K562 (cell line): ENCODE results near the gene DHRS13. TPM values are rescaled to one million over a fixed set of nuclear protein-coding genes. Genes with fewer than 3 reads are reported as not detected.

Experiments used
- ASH1L ChIP-seq: fragments of 450-650 bp; IDR thresholded peaks from 2 replicates; pipeline ENCODE4 v1.6.1; 2018; ENCODE audit warnings: borderline replicate concordance, mild to moderate bottlenecking, low read depth; ENCODE audit not compliant: partially characterized antibody
- DPF2 ChIP-seq: fragments of 450-650 bp; IDR thresholded peaks from 2 replicates; pipeline ENCODE4 v1.6.1; 2016
- EP400 ChIP-seq: fragments of 450-650 bp; IDR thresholded peaks from 2 replicates; pipeline ENCODE4 v1.6.1; 2017; ENCODE audit warnings: antibody characterized with exemption, mild to moderate bottlenecking, moderate library complexity
- EWSR1 ChIP-seq: fragments of 450-650 bp; IDR thresholded peaks from 2 replicates; pipeline ENCODE4 v1.6.1; 2018; ENCODE audit warnings: borderline replicate concordance, mild to moderate bottlenecking, low read depth, moderate library complexity; ENCODE audit not compliant: partially characterized antibody
- GABPB2 ChIP-seq: fragments of 250-450 bp; sonication (Bioruptor Pico); conservative IDR thresholded peaks from 2 replicates; pipeline ENCODE4 v1.5.1; 2021; ENCODE audit warnings: mild to moderate bottlenecking
- HDAC1 ChIP-seq, 2 experiments: fragments of 450-650 bp; IDR thresholded peaks; 2 replicates each; pipeline ENCODE4 v1.6.1; 2016 to 2017; ENCODE audit warnings: inconsistent platforms in 1 of 2, mild to moderate bottlenecking in 1 of 2, moderate library complexity in 1 of 2
- ID3 ChIP-seq, 2 experiments: fragments of 250-450 bp in 1 of 2; fragments of 450-650 bp in 1 of 2; sonication (Bioruptor Pico) in 1 of 2; IDR thresholded peaks; 2 replicates each; pipeline versions ENCODE4 v1.6.1 to v1.8.0; 2016 to 2021; ENCODE audit warnings: mild to moderate bottlenecking in 2 of 2, moderate library complexity in 2 of 2, missing compliant biosample characterization in 1 of 2, missing genetic modification characterization in 1 of 2
- MAFG ChIP-seq: fragments of 450-650 bp; conservative IDR thresholded peaks from 2 replicates; pipeline ENCODE4 v1.6.1; 2016; ENCODE audit warnings: missing genetic modification characterization, missing compliant biosample characterization
- MECOM ChIP-seq: fragments of 250-450 bp; sonication (Bioruptor Pico); IDR thresholded peaks from 2 replicates; pipeline ENCODE4 v1.8.0; 2022; ENCODE audit warnings: inconsistent platforms
- MTA1 ChIP-seq: fragments of 450-650 bp; IDR thresholded peaks from 2 replicates; pipeline ENCODE4 v1.6.1; 2017; ENCODE audit warnings: borderline replicate concordance
- PHB2 ChIP-seq: fragments of 450-650 bp; IDR thresholded peaks from 2 replicates; pipeline ENCODE4 v1.6.1; 2017; ENCODE audit warnings: low read depth
- SMARCE1 ChIP-seq: fragments of 450-650 bp; IDR thresholded peaks from 2 replicates; pipeline ENCODE4 v1.7.1; 2016; ENCODE audit warnings: mild to moderate bottlenecking
- ZBTB1 ChIP-seq: sonication (generic); formaldehyde crosslinking; IDR thresholded peaks from 2 replicates; pipeline ENCODE4 v1.8.1; 2023; ENCODE audit warnings: missing genetic modification reagents, low read depth, mild to moderate bottlenecking, borderline replicate concordance
- ZNF217 ChIP-seq: sonication (generic); formaldehyde crosslinking; IDR thresholded peaks from 2 replicates; pipeline ENCODE4 v1.8.0; 2022; ENCODE audit warnings: mild to moderate bottlenecking, missing genetic modification reagents
- polyA plus RNA-seq, 8 experiments: library from polyadenylated mRNA; depleted of rRNA in 4 of 8; stranded (reverse) in 5 of 8; unstranded in 3 of 8; fragments of >200 nt; fragmentation: Nextera tagmentation in 2 of 8; fragmentation: Illumina TruSeq in 1 of 8; extraction: Ambion mirVana in 2 of 8; extraction: Trizol in 1 of 8; gene quantifications; 2 replicates each; pipeline versions ENCODE4 v1.2.1 to v1.2.3, GENCODE V29; 2011 to 2014; ENCODE audit warnings: inconsistent platforms in 1 of 8, missing spikeins in 1 of 8
- total RNA-seq, 7 experiments: library from RNA; depleted of rRNA in 6 of 7; stranded (reverse); fragments of >200 nt in 6 of 7; fragmentation: Illumina TruSeq in 2 of 7; extraction: Trizol in 2 of 7; gene quantifications; 2 replicates each; pipeline versions ENCODE4 v1.2.1 to v1.2.3, GENCODE V29; 2011 to 2021; ENCODE audit warnings: low replicate concordance in 1 of 7
- TF ChIP-seq, protein P1 (sequence below): IDR thresholded peaks from 2 replicates; pipeline ENCODE4 v1.6.1; 2011; ENCODE audit warnings: borderline replicate concordance, low read depth, mild to moderate bottlenecking, moderate library complexity, low read length; ENCODE audit not compliant: insufficient read depth, poor library complexity, severe bottlenecking
- TF ChIP-seq, protein P2 (sequence below): fragments of 250-450 bp; sonication (Bioruptor Pico); IDR thresholded peaks from 2 replicates; pipeline ENCODE4 v1.8.0; 2021; ENCODE audit warnings: borderline replicate concordance, mild to moderate bottlenecking, moderate library complexity; ENCODE audit not compliant: poor library complexity, severe bottlenecking
- TF ChIP-seq, protein P3 (sequence below): fragments of 450-650 bp; IDR thresholded peaks from 2 replicates; pipeline ENCODE4 v1.6.1; 2018; ENCODE audit not compliant: partially characterized antibody
- TF ChIP-seq, protein P4 (sequence below), 2 experiments: fragments of 450-650 bp in 1 of 2; sonication (generic) in 1 of 2; formaldehyde crosslinking in 1 of 2; IDR thresholded peaks in 1 of 2; conservative IDR thresholded peaks in 1 of 2; 2 replicates each; pipeline versions ENCODE4 v1.6.1 to v1.8.1; 2016 to 2023; ENCODE audit warnings: mild to moderate bottlenecking in 2 of 2, moderate library complexity in 2 of 2, inconsistent platforms in 1 of 2, missing genetic modification reagents in 1 of 2

DHRS13 gene
- total and polyA plus RNA-seq, 9 of the 15 experiments (the other 6 are each of a cell fraction or from before 2014, with no cell fraction given) = 0.32 to 52.3 (median 34.3) TPM; not detected in 1

GRCh38 chr17:28865946-28866752 is 36.7 kb downstream of the DHRS13 start (continued):
- TF ChIP-seq GABPB2 (CRISPR knock-in tag) (no peak), MAFG (tag) (no peak), MTA1 (peak; percentile 20; the same call in 1 of the 2 replicates), HDAC1 (IDR thresholded peaks at IDR 0.05) (peak in 1 of 2 experiments; percentile 29; a peak in 1 of 4 replicates), ASH1L (peak; percentile 15), ZNF217 (no peak), SMARCE1 (peak; percentile 58), EWSR1 (no peak), EP400 (0 out of 2 replicates have a peak, but pooled peaks have one; percentile 3), PHB2 (0 out of 2 replicates have a peak, but pooled peaks have one; percentile 23), ZBTB1 (CRISPR knock-in tag) (no peak), DPF2 (peak; percentile 14; the same call in 1 of the 2 replicates), ID3 (CRISPR knock-in tag; IDR thresholded peaks at IDR 0.05) (no peak), ID3 (tag; IDR thresholded peaks at IDR 0.05) (peak; percentile 67), MECOM (peak; percentile 42; the same call in 1 of the 2 replicates)
- TF ChIP-seq, protein P1, sequence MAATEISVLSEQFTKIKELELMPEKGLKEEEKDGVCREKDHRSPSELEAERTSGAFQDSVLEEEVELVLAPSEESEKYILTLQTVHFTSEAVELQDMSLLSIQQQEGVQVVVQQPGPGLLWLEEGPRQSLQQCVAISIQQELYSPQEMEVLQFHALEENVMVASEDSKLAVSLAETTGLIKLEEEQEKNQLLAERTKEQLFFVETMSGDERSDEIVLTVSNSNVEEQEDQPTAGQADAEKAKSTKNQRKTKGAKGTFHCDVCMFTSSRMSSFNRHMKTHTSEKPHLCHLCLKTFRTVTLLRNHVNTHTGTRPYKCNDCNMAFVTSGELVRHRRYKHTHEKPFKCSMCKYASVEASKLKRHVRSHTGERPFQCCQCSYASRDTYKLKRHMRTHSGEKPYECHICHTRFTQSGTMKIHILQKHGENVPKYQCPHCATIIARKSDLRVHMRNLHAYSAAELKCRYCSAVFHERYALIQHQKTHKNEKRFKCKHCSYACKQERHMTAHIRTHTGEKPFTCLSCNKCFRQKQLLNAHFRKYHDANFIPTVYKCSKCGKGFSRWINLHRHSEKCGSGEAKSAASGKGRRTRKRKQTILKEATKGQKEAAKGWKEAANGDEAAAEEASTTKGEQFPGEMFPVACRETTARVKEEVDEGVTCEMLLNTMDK = no peak
- TF ChIP-seq, protein P2, sequence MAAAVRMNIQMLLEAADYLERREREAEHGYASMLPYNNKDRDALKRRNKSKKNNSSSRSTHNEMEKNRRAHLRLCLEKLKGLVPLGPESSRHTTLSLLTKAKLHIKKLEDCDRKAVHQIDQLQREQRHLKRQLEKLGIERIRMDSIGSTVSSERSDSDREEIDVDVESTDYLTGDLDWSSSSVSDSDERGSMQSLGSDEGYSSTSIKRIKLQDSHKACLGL = peak; percentile 1
- TF ChIP-seq, protein P3, sequence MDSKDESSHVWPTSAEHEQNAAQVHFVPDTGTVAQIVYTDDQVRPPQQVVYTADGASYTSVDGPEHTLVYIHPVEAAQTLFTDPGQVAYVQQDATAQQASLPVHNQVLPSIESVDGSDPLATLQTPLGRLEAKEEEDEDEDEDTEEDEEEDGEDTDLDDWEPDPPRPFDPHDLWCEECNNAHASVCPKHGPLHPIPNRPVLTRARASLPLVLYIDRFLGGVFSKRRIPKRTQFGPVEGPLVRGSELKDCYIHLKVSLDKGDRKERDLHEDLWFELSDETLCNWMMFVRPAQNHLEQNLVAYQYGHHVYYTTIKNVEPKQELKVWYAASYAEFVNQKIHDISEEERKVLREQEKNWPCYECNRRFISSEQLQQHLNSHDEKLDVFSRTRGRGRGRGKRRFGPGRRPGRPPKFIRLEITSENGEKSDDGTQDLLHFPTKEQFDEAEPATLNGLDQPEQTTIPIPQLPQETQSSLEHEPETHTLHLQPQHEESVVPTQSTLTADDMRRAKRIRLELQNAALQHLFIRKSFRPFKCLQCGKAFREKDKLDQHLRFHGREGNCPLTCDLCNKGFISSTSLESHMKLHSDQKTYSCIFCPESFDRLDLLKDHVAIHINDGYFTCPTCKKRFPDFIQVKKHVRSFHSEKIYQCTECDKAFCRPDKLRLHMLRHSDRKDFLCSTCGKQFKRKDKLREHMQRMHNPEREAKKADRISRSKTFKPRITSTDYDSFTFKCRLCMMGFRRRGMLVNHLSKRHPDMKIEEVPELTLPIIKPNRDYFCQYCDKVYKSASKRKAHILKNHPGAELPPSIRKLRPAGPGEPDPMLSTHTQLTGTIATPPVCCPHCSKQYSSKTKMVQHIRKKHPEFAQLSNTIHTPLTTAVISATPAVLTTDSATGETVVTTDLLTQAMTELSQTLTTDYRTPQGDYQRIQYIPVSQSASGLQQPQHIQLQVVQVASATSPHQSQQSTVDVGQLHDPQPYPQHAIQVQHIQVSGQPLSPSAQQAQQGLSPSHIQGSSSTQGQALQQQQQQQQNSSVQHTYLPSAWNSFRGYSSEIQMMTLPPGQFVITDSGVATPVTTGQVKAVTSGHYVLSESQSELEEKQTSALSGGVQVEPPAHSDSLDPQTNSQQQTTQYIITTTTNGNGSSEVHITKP = no peak
- TF ChIP-seq, protein P4, sequence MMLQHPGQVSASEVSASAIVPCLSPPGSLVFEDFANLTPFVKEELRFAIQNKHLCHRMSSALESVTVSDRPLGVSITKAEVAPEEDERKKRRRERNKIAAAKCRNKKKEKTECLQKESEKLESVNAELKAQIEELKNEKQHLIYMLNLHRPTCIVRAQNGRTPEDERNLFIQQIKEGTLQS (IDR thresholded peaks at IDR 0.05) = peak; percentile 64
- TF ChIP-seq, protein P4 (CRISPR knock-in tag; conservative IDR thresholded peaks at IDR 0.05) = no peak
